Panc1 (cell line): ENCODE data around the gene IL13RA2.

Experiments
- CTCF ChIP-seq: fragments of 450-650 bp; IDR thresholded peaks from 2 replicates; pipeline ENCODE4 v1.5.1; 2017; ENCODE audit warnings: mild to moderate bottlenecking
- POLR2AphosphoS5 ChIP-seq: IDR thresholded peaks from 2 replicates; pipeline ENCODE4 v1.6.1; 2012; ENCODE audit warnings: mild to moderate bottlenecking, low read depth, low read length, moderate library complexity
- REST ChIP-seq, 2 experiments: IDR thresholded peaks; 2 replicates each; pipeline ENCODE4 v1.6.1; 2011 to 2012; ENCODE audit warnings: low read depth in 2 of 2, control low read depth in 1 of 2, low read length in 1 of 2, mild to moderate bottlenecking in 1 of 2, moderate library complexity in 1 of 2; ENCODE audit not compliant: insufficient read depth in 1 of 2
- SIN3A ChIP-seq: IDR thresholded peaks from 2 replicates; pipeline ENCODE4 v1.6.1; 2012; ENCODE audit warnings: low read depth, mild to moderate bottlenecking, low read length, moderate library complexity, borderline replicate concordance; ENCODE audit not compliant: insufficient read depth

- TF ChIP-seq REST (IDR thresholded peaks at IDR 0.05; ENCODE audit: insufficient read depth in 1 of 2, low read depth in 2 of 2, low read length in 1 of 2) (no peak), CTCF (no peak), SIN3A (no peak), POLR2AphosphoS5 (no peak)
These were observed 14.6 kb upstream of the IL13RA2 start for GRCh38 chrX:115031989-115032388.
